Mucosa of stomach (tissue), 1 donor: Measurements from ENCODE around the gene OR10J4.
"Not testable (repeated sequence)": the region's sequence is repeated elsewhere in the genome, so short reads cannot be mapped to it uniquely, and the experiment has no call there.

Experiments used
- H3K27me3 ChIP-seq: one replicate; pipeline ENCODE4 v1.7.0; 2013; ENCODE audit warnings: mild to moderate bottlenecking, low read length; ENCODE audit not compliant: control insufficient read depth, insufficient read depth
- H3K36me3 ChIP-seq: one replicate; pipeline ENCODE4 v1.7.0; 2013; ENCODE audit warnings: low read length; ENCODE audit not compliant: control insufficient read depth, insufficient read depth
- H3K4me1 ChIP-seq: one replicate; pipeline ENCODE4 v1.7.0; 2013; ENCODE audit warnings: mild to moderate bottlenecking, low read length; ENCODE audit not compliant: control insufficient read depth, insufficient read depth
- H3K4me3 ChIP-seq: one replicate; pipeline ENCODE4 v1.7.0; 2013; ENCODE audit warnings: low read length
- H3K9ac ChIP-seq: one replicate; pipeline ENCODE4 v1.7.0; 2013; ENCODE audit warnings: mild to moderate bottlenecking, low read length, moderate library complexity
- H3K9me3 ChIP-seq: one replicate; pipeline ENCODE4 v1.7.0; 2013; ENCODE audit warnings: mild to moderate bottlenecking, low read length, moderate library complexity; ENCODE audit not compliant: control insufficient read depth
- donor health status: Pancreatic carcinoma.

Gene OR10J4

DNA sequence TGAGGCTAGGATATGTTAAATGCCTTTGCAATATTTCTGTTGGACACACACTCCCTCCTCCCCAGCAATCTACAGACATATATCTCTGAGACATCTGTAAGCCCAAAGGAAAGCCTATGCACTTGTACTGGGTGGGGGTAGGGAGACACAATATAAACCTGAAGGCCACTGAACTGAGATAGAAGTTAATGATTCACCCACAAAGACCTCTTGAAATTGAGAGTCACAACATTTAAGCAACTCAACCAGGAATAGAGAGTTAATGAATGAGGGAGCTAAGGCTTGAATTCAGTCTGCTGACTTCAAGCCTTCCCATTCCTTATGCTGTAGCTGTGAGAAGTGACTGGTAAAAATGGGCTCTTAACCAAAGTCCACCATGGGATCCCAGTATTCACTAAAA, 12.5 kb downstream of the OR10J4 start:
- H3K9me3 ChIP-seq = no peaks in the 10 kb centered on the region
- H3K9ac ChIP-seq = no peak overlapping the region
- H3K36me3 ChIP-seq = no peaks in the 10 kb centered on the region
- no peaks in the 10 kb centered on the region for H3K4me1 ChIP-seq
- no peaks in the 10 kb centered on the region for H3K27me3 ChIP-seq
- no peak overlapping the region for H3K4me3 ChIP-seq

DNA sequence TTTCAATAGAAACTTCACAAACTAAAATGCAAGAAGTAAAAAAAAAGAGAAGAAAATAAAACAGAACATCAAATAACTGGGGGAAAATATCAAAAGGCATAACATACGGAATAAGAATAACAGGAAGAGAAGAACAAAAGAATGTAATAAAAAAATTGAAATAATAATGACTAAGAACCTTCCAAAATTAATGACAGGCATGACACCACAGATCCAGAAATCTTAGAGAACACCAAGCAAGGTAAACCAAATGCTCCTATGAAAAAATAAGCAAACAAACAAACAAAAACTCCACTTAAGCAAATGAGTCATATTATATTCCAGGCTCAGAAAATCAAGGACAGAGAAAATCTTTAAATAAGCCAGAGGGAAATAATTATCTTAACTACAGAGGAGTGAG, 16.2 kb downstream of the OR10J4 start:
- no peaks in the 10 kb centered on the region for H3K4me1 ChIP-seq
- no peaks in the 10 kb centered on the region for H3K27me3 ChIP-seq
- H3K9ac ChIP-seq = no peak overlapping the region
- no peak overlapping the region for H3K4me3 ChIP-seq
- H3K36me3 ChIP-seq = no peaks in the 10 kb centered on the region
- H3K9me3 ChIP-seq = no peaks in the 10 kb centered on the region

DNA sequence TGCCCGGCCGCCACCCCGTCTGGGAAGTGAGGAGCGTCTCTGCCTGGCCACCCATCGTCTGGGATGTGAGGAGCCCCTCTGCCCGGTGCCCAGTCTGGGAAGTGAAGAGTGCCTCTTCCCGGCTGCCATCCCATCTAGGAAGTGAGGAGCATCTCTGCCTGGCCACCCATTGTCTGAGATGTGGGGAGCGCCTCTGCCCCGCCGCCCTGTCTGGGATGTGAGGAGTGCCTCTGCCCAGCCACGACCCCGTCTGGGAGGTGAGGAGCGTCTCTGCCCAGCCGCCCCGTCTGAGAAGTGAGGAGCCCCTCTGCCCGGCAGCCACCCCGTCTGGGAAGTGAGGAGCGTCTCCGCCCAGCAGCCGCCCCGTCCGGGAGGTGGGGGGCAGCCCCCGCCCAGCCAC, 17.6 kb downstream of the OR10J4 start:
- not testable (repeated sequence) for H3K4me3 ChIP-seq, H3K9me3 ChIP-seq, H3K27me3 ChIP-seq, H3K9ac ChIP-seq, H3K36me3 ChIP-seq, H3K4me1 ChIP-seq

DNA sequence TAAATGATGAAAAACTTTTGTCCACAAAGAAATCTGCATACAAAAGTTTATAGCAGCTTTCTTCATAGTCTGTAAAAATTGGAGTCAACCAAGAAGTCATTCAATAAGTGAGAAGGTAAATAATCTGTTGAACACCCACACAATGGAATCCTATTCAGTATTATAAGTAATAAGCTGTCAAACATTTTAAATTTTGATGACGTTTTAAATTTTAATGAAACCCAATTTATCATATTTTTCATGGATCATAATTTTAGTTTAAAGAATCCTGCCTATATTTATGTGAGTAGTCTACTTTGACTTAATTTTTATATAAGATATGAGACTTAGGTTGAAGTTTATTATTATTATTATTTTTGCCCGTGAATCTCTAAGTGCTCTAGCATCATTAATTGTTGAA, 27.5 kb downstream of the OR10J4 start:
- H3K36me3 ChIP-seq = no peaks in the 10 kb centered on the region
- no peaks in the 10 kb centered on the region for H3K4me1 ChIP-seq
- H3K9me3 ChIP-seq = no peaks in the 10 kb centered on the region
- H3K9ac ChIP-seq = no peak overlapping the region
- H3K27me3 ChIP-seq = no peaks in the 10 kb centered on the region
- H3K4me3 ChIP-seq = no peak overlapping the region

DNA sequence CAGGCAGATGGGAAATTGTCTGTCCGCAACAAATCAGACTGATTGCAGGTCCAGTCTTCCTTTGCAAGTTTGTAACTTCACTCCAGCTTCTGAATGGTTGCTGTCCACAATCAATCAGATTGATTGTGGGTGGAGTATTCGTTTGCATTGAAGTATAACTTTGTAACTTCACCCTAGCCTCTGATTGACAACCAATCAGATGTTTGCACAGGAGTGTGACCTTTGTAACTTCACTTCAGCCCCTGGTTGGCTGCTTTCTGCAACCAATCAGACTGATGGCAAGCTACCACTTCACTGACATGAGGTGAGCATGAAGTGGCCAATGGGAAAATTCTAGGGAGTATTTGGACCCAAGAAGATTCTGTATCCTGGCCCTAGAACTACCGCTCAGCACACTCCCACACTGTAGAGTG, 33.2 kb downstream of the OR10J4 start:
- H3K27me3 ChIP-seq = no peaks in the 10 kb centered on the region
- no peak overlapping the region for H3K4me3 ChIP-seq
- no peaks in the 10 kb centered on the region for H3K4me1 ChIP-seq
- no peak overlapping the region for H3K9ac ChIP-seq
- no peaks in the 10 kb centered on the region for H3K9me3 ChIP-seq
- H3K36me3 ChIP-seq = no peaks in the 10 kb centered on the region

DNA sequence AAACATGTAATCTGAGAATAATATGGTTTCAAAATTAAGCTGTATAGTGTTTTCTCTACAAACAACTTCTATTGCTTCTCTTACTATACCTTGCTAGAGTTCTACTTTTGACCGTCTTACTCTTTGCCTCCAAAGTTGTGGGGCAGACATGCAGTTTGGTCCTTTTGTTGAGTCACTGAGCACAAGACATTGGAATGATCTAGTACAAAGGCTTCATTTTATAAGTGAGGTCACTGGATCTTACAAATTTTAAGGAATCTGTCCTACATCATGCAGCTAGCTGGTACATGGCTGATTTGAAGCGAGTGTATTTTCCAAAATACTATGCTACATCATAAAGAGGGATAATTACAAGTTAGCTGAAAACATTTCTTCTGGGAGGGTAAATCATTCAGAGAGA, 36.3 kb downstream of the OR10J4 start:
- H3K4me3 ChIP-seq = no peak overlapping the region
- no peaks in the 10 kb centered on the region for H3K36me3 ChIP-seq
- H3K9ac ChIP-seq = no peak overlapping the region
- no peaks in the 10 kb centered on the region for H3K4me1 ChIP-seq
- H3K9me3 ChIP-seq = no peaks in the 10 kb centered on the region
- no peaks in the 10 kb centered on the region for H3K27me3 ChIP-seq

DNA sequence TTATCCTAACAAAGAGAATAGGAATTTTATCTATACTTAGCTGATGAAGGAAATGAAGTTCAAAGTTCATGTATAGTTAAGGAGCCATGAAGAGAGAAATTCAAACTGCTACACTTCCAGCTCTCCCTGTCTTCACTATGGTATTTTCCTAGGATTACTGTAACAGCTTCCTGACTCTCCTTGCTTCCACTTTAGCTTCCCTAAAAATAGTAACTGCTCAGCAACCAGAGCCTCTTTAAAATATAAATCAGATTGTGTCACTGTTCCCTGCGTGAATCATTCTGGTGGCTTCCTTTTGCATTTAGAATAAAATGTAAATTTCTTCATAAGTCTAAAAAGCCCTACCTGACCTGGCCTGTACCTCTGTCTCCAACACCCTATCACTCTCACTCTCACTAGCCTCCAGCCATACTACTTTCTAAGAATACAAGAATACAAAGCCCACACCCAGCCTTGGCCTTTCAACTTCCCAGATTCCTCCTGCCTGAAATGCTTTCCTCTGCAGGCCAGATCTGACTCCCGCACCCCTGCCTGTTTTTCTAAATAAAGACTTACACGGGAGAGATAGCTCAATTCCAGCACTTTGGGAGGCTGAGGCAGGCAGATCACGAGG, 38.0 kb downstream of the OR10J4 start:
- Histone ChIP-seq H3K27me3 (no peaks in the 10 kb centered on the region), H3K9me3 (no peaks in the 10 kb centered on the region), H3K4me3 (no peak overlapping the region), H3K9ac (no peak overlapping the region), H3K4me1 (no peaks in the 10 kb centered on the region), H3K36me3 (no peaks in the 10 kb centered on the region)

DNA sequence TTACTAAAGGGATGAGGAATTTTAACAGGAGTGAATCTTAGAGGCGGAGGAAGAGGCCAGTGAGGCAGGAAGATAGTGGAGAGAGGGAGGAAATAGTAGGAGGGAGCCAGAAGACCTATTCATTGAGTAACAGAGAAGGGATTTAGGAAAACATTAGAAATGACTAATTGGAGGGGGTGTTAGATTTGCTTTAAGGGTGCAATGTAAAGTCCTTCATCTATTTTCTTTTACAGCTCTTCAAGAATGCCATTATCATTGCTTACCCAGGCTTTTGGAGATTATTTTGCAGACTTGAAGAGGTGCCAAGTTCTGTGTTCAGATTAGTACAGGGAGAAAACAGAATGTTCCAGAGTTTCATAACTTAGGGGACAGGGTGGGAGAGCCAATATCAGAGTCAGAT, 41.3 kb downstream of the OR10J4 start:
- Histone ChIP-seq H3K27me3 (no peaks in the 10 kb centered on the region), H3K9ac (no peak overlapping the region), H3K4me1 (no peaks in the 10 kb centered on the region), H3K4me3 (no peak overlapping the region), H3K36me3 (no peaks in the 10 kb centered on the region), H3K9me3 (no peaks in the 10 kb centered on the region)

DNA sequence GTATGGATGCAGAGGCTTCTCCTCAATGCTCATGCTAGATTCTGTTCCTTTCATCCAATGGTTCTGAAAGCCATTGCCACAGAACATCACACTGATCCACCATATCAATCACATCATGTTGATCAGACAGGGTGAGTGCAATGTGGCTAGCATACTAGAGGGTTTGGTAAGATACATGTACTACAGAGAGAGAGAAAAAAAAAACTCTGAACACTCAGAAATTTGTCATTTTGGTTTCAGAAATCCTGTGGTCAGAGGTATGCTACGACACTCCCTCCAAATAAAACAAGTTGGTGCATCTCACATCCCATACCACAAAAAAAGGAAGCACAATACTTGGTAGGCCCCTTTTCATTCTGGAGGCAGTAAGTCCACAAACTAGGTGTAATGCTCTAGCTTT, 42.9 kb downstream of the OR10J4 start:
- Histone ChIP-seq H3K27me3 (no peaks in the 10 kb centered on the region), H3K36me3 (no peaks in the 10 kb centered on the region), H3K4me1 (no peaks in the 10 kb centered on the region), H3K9ac (no peak overlapping the region), H3K9me3 (no peaks in the 10 kb centered on the region), H3K4me3 (no peak overlapping the region)
